Embryonic facial prominence (tissue), 1 donor: ENCODE measurements around the gene FAM13A.
"Not testable (repeated sequence)": the region's sequence is repeated elsewhere in the genome, so short reads cannot be mapped to it uniquely, and the experiment has no call there.

Source experiments
- DNase-seq: peaks from one replicate; pipeline ENCODE4 v3.0.0-alpha.2; 2016; ENCODE audit errors: extremely low spot score

Gene FAM13A

DNA sequence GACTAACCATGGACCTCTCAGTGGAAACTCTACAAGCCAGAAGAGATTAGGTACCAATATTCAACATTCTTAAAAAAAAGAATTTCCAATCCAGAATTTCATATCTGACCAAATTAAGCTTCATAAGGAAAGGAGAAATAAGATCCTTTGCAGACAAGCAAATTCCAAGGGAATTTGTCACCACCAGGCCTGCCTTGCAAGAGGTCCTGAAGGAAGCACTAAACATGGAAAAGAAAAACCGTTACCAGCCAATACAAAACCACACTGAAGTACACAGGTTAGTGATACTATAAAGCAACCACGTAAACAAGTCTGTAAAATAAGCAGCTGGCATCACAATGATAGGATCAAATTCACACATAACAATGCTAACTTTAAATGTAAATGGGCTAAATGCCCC, 156.6 kb downstream of the FAM13A start:
- no peak for DNase-seq

DNA sequence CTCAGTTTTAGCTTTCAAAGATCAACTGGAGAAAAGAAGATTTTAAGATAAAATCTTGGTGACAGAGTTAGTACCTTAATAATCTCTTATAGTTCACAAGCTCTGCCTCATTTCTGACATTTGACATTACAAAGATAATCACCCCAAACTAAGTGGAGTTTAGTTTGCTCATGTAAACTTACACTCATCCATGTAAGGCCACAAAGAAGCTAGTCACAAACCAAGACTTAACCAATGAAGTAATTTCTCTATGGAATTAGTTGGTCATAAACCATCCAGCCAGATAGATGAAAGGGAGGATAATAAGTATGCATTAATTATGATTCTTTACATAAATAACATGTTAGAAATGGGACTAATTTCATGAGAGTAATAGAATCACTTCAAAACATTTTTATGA, 159.2 kb downstream of the FAM13A start:
- DNase-seq = no peak

DNA sequence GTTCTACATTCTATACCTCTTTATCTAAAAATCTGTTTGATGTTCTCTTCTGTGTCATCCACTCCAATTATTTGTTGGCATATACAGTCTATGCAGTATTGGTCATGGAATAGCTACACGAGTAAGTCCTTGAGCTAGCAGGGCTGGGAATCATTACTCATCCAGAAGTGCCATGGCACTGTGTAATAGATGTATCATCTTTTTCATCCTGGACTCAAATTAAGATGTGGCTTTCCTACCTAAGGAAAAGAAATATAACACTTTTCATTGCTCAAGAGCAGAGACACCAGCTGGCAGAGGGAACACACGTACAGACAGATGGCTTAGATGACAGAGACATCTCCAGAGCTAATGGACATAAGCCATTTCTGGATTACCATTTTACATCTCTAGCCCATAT, 159.8 kb downstream of the FAM13A start:
- no peak for DNase-seq

DNA sequence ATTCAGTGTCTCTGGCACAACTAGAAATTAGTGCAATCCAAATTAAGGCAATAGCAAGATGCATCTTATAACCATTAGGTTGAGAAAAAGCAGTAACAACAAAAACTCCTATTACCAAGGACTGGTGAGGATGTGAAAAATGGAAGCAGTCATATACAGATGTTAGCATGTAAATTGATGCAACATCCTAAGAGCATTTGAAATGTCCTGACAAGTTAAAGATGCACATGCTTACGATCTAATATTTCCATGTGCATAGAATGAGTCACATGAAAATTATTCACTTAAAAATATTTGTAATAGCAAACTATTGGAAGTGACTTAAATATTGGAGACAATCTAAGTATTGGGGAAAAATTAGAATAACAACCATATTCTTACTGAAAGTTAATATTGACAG, 163.0 kb downstream of the FAM13A start:
- DNase-seq = no peak

DNA sequence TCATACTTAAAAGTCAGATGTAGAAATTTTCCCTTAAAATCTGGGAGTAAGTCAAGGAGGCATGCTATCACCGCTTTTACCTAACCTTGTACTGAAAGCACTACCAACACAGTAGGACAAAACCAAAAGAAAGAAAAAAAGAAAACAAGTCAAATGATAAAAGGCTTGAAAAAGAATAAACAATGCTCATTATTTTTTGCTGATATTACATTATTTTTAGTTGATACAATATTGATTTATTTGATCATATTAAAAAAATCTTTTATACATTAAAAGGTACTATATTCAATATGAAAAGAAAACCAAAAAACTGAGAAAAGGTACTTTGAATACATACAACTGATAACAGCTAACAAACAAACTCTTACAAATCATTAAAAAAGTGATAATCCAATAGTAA, 164.3 kb downstream of the FAM13A start:
- no peak for DNase-seq

DNA sequence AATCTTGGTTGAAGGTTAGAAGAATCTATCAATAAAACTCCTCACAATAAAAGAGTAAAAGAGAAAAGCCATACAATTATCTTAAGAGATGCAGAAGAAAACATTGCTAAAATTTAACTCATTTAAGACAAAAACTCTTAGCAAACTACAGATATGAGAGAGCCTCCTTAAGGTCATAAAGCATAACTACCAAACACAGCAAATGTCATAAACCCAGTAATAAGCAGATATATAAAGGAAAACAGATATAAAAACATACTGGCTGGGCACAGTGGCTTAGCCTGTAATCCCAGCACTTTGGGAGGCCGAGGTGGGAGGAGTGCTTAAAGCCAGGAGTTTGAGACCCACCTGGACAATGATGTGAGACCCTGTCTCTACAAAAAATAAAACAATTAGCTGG, 165.3 kb downstream of the FAM13A start:
- no peak for DNase-seq

DNA sequence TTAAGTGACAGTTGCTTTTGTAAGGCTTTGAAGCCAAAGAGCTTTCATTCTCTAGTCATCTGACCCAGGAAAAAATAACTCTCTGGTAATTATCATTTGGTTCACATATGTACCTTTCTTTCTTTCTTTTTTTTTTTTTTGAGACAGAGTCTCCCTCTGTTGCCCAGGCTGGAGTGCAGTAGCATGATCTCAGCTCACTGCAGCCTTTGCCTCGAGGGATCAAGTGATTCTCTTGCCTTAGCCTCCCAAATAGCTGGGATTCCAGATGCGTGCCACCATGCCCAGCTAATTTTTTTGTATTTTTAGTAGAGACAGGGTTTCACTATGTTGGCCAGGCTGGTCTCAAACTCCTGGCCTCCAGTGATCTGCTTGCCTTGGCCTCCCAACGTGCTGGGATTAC, 169.6 kb downstream of the FAM13A start:
- DNase-seq = not testable (repeated sequence)

DNA sequence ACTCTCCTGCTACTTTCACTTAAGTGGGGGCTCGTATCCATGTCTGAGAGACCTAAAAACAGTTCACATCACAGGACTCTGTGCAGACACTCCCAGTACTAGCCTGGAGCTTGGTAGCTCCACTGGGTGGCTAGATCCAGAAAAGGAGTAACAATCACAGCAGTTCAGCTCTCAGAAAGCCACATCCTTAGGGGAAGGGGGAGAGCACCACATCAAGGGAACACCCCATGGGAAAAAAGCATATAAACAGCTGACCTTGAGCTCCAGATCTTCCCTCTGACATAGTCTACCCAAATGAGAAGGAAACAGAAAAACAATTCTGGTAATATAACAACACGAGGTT, 175.8 kb downstream of the FAM13A start:
- no peak for DNase-seq

DNA sequence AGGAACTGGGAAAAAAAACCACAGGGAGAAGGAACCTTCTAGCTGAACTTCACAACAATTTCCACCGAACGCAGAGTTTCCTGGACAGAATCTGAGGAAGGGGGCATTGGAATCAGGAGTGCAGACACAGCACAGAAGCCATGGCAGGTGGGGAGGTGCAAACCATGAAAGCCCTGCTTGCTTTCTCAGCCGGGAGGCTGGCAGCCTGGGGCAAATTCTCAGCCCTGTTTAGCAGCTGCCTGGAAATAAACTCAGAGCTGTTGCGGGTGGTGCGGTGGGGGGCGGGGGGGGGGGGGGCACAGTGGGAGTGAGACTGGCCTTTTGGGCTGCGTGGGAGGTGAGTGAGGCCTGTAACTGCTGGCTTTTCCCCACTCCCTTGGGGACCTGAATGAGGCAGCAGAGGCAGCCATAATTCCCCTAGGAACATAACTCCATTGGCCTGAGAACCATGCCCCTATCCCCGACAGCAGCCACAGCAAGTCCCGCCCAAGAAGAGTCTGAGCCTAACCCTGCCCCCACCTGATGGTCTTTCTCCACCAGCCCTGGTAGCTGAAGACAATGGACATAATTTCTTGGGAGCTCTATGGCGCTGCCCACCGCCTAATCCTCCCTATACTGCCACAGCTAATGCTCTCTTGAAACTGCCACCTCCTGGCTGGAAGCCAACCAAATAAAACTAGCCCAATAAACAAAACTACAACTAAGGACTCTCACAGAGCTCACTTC, 176.3 kb downstream of the FAM13A start:
- DNase-seq = no peak

DNA sequence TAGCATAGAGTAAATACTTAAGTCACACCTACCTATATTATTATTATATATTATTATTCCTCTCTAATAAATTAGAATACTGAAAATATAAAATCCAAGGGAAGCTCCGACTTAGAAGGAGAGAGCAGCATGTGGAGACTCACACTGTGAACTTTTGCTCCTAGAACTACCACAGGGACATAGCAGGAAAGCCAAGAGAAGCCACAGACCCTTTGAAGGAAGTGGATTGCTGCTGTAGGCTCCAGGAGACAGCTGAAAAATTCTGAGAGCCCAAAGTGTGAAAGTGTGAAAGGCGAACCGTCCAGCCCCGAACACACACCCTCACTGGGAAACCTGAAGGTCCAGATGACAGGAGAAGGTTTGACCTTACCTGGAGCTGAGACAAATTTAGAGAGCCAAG, 177.0 kb downstream of the FAM13A start:
- no peak for DNase-seq

DNA sequence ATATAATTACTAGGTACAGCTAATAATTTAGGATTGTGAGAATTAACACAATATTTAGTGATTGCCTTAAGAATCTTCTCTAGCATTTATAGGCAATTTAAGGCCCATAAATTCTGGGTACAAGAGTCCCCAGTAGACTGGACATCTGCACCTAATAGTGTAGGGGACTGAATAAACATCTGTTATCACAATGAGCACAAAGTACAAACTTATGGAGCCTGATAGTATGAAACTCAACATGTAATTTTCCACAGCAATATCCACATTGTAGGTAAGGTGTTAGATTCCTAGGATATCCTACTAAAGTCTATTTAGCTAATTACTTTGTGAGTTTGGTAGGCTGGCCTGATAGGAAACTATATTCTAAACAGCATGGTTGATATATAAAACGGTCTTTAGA, 178.3 kb downstream of the FAM13A start:
- no peak for DNase-seq

DNA sequence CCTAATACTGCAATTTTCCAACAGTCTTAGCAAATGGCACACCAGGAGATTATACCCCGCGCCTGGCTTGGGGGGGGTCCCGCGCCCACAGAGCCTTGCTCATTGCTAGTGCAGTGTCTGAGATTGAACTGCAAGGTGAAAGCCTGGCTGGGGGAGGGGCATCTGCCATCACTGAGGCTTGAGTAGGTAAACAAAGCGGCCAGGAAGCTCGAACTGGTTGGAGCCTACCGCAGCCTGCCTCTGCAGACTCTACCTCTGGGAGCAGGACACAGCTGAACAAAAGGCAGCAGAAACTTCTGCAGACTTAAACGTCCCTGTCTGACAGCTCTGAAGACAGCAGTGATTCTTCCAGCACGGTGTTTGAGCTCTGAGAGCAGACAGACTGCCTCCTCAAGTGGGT, 186.6 kb downstream of the FAM13A start:
- DNase-seq = no peak

DNA sequence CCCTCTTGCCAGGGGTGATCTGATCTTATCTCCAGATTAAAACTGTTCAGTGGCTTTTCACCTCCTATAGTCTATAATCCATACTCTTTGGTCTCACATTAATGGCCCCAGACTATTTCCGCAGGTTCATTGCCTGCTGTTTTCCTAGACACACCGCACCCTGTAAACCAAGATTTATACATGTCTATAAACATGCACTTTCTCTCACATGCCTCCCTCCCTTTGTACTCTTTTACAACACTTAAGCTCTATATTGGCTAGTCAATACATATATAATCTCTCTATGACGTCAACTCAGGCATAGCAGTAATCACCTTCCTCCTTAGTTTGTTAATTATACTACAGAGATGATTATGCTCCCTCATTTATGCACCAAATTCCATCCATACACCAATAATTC, 188.5 kb downstream of the FAM13A start:
- DNase-seq = no peak

DNA sequence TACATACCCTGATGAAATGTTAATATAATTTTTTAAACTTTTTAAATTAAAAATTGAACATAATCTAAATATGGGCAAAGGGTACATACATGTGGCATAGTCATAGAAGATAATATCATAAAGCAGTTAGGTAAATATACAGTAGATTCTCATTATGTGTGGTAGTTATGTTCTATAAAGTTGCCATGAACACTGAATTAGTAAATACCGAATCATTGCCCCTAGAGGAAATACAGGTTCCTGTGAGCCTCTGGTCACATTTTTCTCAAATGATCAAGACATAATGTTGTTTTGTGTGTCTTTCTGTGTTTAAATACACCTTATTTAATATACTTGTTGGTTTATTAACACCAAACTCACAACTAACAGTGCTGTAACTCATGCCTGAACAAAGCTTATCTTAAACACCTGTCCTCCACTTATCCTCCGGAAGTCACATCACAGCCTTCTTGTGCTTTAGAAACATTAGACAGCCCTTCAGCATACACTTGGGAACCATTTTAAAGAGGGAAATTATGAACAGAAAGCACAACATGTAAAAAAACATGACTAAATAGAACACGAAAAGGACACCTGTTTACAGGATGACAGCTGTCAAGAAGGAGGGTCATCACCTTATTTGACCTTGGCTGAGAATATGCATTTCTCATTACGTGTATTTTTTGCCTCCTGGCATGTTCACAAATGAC, 190.0 kb downstream of the FAM13A start:
- no peak for DNase-seq

DNA sequence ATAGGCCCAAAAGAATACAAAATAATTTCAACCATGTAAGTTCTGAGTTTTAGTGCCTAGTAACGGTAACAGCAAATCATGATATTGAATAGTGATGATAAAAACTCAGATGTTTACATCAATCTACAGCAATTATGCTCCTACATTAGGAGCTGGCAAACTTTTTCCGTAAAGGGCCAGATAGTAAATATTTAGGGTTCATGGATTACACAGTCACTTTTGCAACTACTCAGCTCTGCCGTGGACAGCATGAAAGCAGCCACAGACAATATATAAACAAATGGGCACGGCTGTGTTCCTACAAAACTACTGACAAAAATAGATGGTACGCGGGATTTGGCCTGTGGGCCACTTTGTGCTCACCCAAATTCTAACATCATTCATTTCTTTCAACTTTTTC, 191.5 kb downstream of the FAM13A start:
- no peak for DNase-seq

DNA sequence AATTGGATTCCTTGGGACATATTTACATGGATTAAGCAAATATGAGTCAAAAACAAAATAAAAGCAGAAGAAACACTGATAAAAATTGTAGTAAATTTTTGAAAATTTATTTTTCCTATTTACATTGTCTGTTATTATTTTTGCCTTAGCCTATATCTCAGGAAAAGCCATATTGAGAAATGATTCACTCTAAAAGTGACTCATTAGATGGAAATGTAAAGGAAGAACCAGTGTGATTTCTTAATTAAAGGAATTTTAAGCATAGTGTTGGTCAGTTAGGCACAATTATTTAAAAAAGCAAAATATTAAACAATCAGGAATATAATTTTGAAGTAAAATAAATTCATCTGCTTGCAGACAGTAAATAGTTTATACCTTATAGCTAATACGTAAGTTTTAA, 191.9 kb downstream of the FAM13A start:
- DNase-seq = no peak

DNA sequence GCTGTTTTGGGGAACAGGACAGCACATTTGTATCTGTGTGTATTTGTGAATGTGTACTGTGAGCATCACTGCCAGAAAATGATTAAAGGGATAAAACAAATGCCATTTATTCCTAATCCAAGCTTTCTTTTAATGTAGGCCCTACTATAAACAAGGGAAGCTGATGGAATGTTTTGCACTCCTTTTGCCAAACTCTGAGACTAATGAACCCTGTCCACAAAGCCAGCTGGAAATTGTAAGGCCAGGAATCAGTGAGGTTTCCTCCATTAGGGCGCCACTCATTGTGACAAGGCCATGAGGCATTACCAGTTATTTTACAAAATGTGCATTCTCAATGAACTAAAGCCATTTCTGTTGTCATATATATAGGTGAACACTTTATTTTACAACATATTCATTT, 196.4 kb downstream of the FAM13A start:
- DNase-seq = no peak

DNA sequence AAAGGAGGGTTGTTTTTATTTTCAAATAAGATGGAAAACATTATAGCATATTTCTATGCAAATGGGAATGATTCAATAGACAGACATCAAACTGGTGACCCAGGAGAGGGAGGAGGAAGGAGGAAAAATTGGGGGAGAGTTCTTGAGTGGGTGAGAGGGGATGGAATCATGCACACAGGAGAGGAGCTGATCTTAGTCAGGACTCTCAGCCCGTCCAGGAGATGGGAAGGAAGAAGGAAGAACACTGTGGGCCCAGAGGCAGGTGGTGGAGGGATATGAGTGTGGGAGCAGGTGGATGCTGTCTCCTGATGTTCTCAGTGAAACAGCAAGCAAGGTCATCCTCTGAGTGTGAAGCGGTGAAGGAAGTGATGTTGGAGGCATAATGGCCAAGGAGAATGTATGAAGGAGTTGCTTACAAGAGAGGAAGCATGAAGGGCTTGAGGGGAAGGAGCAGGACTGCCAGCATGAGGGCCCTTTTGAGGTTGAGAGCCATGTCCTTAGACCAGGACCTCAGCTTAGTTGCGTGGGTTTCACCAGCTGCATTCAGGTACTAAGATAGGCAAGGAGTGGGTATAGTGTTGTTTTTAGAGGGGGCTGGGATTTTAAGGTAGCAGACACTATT, 197.7 kb downstream of the FAM13A start:
- DNase-seq = no peak

DNA sequence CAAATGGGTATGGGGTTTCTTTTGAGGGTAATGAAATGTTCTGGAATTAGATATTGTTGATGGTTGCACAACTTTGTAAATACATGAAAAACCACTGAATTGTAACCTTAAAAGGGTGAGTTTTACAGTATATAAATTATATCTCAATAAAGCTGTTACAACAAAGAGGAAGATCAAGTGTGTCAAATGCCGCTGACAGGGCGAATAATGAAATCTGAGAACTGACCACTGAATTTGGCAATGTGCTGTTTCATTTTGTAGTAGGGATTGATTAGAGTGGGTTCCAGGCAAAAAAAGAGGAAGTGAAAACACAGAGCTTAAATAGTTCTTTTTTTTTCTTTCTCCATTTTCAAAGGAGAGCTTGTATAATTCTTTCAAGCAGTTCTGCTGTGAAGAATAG, 198.2 kb downstream of the FAM13A start:
- DNase-seq = no peak

DNA sequence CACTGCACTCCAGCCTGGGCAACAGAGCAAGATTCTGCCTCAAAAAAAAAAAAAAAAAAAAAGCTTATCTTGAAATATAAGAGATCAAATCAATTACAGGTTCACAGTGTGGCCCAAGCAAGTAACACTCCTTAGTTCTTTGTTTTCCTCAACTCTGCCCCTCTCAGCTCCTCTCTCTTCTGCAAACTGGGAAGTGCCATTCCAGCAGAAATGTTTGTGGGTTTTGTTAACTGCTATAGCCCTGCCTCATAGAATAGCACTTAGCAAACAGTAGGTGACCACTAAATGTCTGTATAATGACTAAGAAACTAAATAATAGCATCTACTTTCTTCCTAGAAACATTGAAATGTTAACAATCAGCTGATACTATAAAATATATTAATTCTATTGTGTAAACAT, 199.4 kb downstream of the FAM13A start:
- no peak for DNase-seq

DNA sequence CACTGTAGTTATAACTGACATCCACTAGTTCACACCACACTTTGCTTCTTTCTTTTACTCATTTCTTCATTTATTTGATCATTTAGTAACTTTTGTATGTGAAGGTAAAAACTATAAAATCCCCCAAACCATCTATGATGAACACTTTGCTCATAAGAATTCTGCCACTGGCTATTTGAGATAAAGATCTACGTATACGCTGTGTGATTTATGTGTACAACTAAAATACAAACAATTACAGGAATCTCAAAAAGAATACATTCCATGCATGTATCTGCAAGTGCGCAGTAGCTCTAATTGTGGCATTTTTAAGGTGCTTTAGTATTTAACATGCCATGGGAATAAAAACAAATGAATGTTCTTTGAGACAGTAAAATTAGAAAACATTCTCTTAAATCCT, 202.5 kb downstream of the FAM13A start:
- no peak for DNase-seq

DNA sequence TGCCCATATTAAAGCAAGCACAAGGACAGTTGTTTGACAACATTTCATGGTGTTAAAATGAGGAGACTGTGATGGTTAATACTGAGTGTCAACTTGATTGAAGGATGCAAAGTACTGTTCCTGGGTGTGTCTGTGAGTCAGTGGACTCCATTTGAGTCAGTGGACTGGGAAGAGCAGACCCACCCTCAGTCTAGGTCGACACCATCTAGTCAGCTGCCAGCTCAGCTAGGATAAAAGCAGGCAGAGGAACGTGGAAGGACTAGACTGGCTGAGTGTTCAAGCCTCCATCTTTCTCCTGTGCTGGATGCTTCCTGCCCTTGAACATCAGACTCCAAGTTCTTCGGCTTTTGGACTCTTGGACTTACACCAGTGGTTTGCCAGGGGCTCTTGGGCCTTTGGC, 203.4 kb downstream of the FAM13A start:
- not testable (repeated sequence) for DNase-seq

DNA sequence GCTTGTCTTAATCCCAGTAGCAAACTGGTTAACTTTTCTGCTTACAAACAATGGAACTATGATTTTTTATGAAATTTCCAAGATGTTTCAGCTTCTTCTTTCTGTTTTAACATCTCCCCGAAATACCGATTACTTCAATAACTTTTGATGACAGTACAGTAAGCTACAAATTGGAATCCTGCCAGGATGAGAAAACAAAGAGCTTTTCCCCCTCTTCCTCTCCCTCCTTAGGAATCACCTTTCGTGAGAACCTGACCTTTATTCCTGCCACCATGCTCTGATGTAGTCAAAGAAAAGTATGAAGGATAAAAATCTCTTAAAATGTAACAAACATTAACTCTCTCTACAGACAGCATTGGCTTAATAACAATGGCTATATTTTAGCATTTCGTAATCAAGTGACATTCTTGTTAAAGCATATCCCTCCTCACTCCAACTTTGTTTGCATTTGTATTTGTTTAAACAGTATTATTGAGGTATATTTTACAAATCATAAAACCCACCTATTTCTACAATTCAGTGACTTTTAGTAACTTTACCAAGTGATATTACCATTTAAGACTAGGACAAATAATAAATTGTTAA, 210.7 kb downstream of the FAM13A start:
- DNase-seq = no peak
